Left ventricle myocardium superior (tissue), 1 donor: ENCODE measurements around the gene FNDC7. TPM values are rescaled to one million over a fixed set of nuclear protein-coding genes. Genes with fewer than 3 reads are reported as not detected.
"Not testable (repeated sequence)": the region's sequence is repeated elsewhere in the genome, so short reads cannot be mapped to it uniquely, and the experiment has no call there.

Experiments used
- ATAC-seq: fragments of 200-7000 bp; cut with Tn5 transposase; one replicate; pipeline ENCODE4 v1.9.1; 2020; ENCODE audit warnings: mild to moderate bottlenecking, moderate library complexity
- DNase-seq: peaks from one replicate; pipeline ENCODE4 v3.0.0-alpha.2; 2020
- intact Hi-C: fragments of 100-400 bp; cut with micrococcal nuclease; formaldehyde crosslinking; loops from one replicate; pipeline ENCODE4 v1.11.0; 2022
- total RNA-seq: library from RNA; stranded (reverse); fragmentation: NEBNext Ultra II Directional; extraction: Animal tissue kit (Norgen Biotek cat#: 25700); gene quantifications from one replicate; pipeline ENCODE4 v1.2.1, GENCODE V29; 2021
- donor health status: DM: no; HTN: yes; CAD: no; lungs with severe emphysema.

Gene FNDC7
- total RNA-seq, 1 donor from 2014 or later = not detected

- peak; percentile 59 for ATAC-seq
- intact Hi-C loops = no loop called here
- DNase-seq = peak; percentile 42
These were observed 19.7 kb upstream of the FNDC7 start for GRCh38 chr1:108692724-108693655.

- DNase-seq (no peak), ATAC-seq (no peak)
- intact Hi-C loops = no loop called here
These were observed 17.2 kb upstream of the FNDC7 start for GRCh38 chr1:108695535-108695934.

- DNase-seq = no peak
- intact Hi-C loops = no loop called here
- no peak for ATAC-seq
These were observed 13.1 kb upstream of the FNDC7 start for GRCh38 chr1:108699375-108700332.

- intact Hi-C loops = no loop called here
- DNase-seq (no peak), ATAC-seq (no peak)
These were observed 11.4 kb upstream of the FNDC7 start for GRCh38 chr1:108701176-108701849.

GRCh38 chr1:108702109-108702508 lies 10.6 kb upstream of the FNDC7 start:
- ATAC-seq, intact Hi-C loops: not testable (repeated sequence)

GRCh38 chr1:108703939-108704338 lies 8.8 kb upstream of the FNDC7 start:
- intact Hi-C loops = no loop called here
- DNase-seq (no peak), ATAC-seq (no peak)

More at GRCh38 chr1:108702109-108702508, 10.6 kb upstream of the FNDC7 start:
- not testable (repeated sequence) for DNase-seq

- intact Hi-C loops = no loop called here
- ATAC-seq (peak; percentile 15), DNase-seq (no peak)
These were observed 8.2 kb upstream of the FNDC7 start for GRCh38 chr1:108704496-108704895.

- ATAC-seq = no peak
- no peak for DNase-seq
- intact Hi-C loops = no loop called here
These were observed 6.1 kb upstream of the FNDC7 start for GRCh38 chr1:108706643-108707042.

- intact Hi-C loops = no loop called here
- ATAC-seq (no peak), DNase-seq (peak; percentile 38)
These were observed 3.7 kb upstream of the FNDC7 start for GRCh38 chr1:108708691-108709660.

GRCh38 chr1:108715932-108716331 lies 3.2 kb downstream of the FNDC7 start:
- no peak for DNase-seq
- peak; percentile 33 for ATAC-seq
- intact Hi-C loops = no loop called here

GRCh38 chr1:108716437-108717230 lies 3.9 kb downstream of the FNDC7 start:
- ATAC-seq = no peak
- intact Hi-C loops = no loop called here
- DNase-seq = no peak

- intact Hi-C loops = no loop called here
- DNase-seq = no peak
- no peak for ATAC-seq
These were observed 5.1 kb downstream of the FNDC7 start for GRCh38 chr1:108717774-108718316.

- ATAC-seq (peak; percentile 23), DNase-seq (no peak)
- intact Hi-C loops = no loop called here
These were observed 6.4 kb downstream of the FNDC7 start for GRCh38 chr1:108718927-108719655.

GRCh38 chr1:108719656-108720435 lies 7.1 kb downstream of the FNDC7 start:
- ATAC-seq = peak; percentile 28
- intact Hi-C loops = no loop called here
- no peak for DNase-seq

- DNase-seq = no peak
- intact Hi-C loops = no loop called here
- ATAC-seq = no peak
These were observed 9.6 kb downstream of the FNDC7 start for GRCh38 chr1:108722292-108722691.

GRCh38 chr1:108725906-108726305 lies 13.2 kb downstream of the FNDC7 start:
- DNase-seq (no peak), ATAC-seq (no peak)
- intact Hi-C loops = no loop called here
